Measurements from ENCODE around the gene MMP24.

DNA sequence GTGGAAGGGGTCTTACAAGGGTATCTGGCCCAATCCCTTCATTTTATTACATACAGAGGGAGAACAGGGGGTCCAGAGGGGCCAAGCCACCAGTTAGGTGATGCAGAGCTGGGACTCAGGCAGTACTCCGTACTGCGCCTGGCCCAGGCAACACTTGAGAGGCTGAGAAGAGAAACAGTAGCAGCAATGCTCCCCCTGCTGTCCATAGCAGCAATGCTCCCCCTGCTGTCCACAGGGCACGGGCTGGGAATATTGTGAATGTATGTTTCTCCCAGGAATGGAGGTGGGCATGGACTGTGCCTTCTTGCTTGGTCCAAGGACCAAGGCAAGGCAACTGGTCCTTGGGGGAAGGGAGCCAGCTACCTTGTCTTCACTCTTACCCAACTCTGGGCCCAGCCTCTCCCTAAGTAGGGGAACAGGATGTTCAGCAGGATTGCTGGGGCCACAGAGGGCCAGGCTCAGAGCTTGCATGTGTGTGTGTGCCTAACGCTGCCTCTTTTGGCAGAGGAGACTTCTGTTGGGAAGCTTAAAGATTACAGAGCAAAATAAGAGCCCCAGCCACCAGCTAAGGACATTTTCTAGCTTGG, 80.5 kb downstream of the MMP24 start:
- no peak for TF ChIP-seq POLR2A (IDR thresholded peaks at IDR 0.05)
- TF ChIP-seq CTCF (IDR thresholded peaks at IDR 0.05) = peak in 5 of 7 experiments; percentile 49 to 64 (median 56)
- peak in 1 of 3 donors; percentile 18 for TF ChIP-seq POLR2AphosphoS5 (IDR thresholded peaks at IDR 0.05)
- TF ChIP-seq EP300 (IDR thresholded peaks at IDR 0.05) = no peak
